SU-DHL-6 (cell line): ENCODE results near the gene AKT1S1.

Source experiments
- H2AFZ ChIP-seq: fragments of 200-600 bp; sonication (generic); 2 replicates; pipeline ENCODE4 v1.6.1; 2014; ENCODE audit warnings: low read depth, mild to moderate bottlenecking, moderate library complexity, mixed read lengths, antibody characterized with exemption, low read length; ENCODE audit not compliant: severe bottlenecking
- H3F3A ChIP-seq: fragments of 200-600 bp; shearing (Covaris generic); 2 replicates; pipeline ENCODE4 v1.6.0; 2016; ENCODE audit warnings: antibody characterized with exemption, mild to moderate bottlenecking; ENCODE audit not compliant: insufficient read depth
- H3K27ac ChIP-seq: fragments of 200-600 bp; sonication (generic); 2 replicates; pipeline ENCODE4 v1.5.1; 2016; ENCODE audit warnings: low read depth, mild to moderate bottlenecking, low read length, moderate library complexity, mixed read lengths
- H3K27me3 ChIP-seq: fragments of 200-600 bp; sonication (generic), shearing (Covaris generic); 2 replicates; pipeline ENCODE4 v1.6.0; 2014; ENCODE audit warnings: mild to moderate bottlenecking, low read length
- H3K36me3 ChIP-seq: fragments of 200-600 bp; sonication (generic); 2 replicates; pipeline ENCODE4 v1.6.1; 2014; ENCODE audit warnings: mild to moderate bottlenecking, low read length, mixed read lengths
- H3K4me2 ChIP-seq: fragments of 300-600, 200-600 bp; shearing (Covaris generic), sonication (generic); 2 replicates; pipeline ENCODE4 v1.6.0; 2014; ENCODE audit warnings: low read length, low read depth, mild to moderate bottlenecking; ENCODE audit not compliant: poor library complexity, severe bottlenecking
- H3K4me3 ChIP-seq: fragments of 200-600 bp; sonication (generic); 2 replicates; pipeline ENCODE4 v1.5.1; 2014; ENCODE audit warnings: antibody characterized with exemption, low read length, mild to moderate bottlenecking, mixed read lengths; ENCODE audit not compliant: insufficient read depth, poor library complexity, severe bottlenecking
- H3K79me2 ChIP-seq: fragments of 200-600 bp; sonication (generic); 2 replicates; pipeline ENCODE4 v1.6.1; 2014; ENCODE audit warnings: mild to moderate bottlenecking, low read length, moderate library complexity; ENCODE audit not compliant: insufficient read depth
- H3K9ac ChIP-seq: fragments of 200-600 bp; sonication (generic); 2 replicates; pipeline ENCODE4 v1.7.0; 2014; ENCODE audit warnings: mild to moderate bottlenecking, low read length
- H3K9me2 ChIP-seq: fragments of 200-600 bp; sonication (generic); replicated peaks from 2 replicates; pipeline ENCODE4 v1.6.1; 2014; ENCODE audit warnings: low read length; ENCODE audit not compliant: insufficient read depth
- H3K9me3 ChIP-seq: fragments of 200-600 bp; sonication (generic); 2 replicates; pipeline ENCODE4 v1.6.1; 2014; ENCODE audit warnings: low read length, mixed read lengths; ENCODE audit not compliant: insufficient read depth
- H4K20me1 ChIP-seq: fragments of 200-600 bp; sonication (generic); 2 replicates; pipeline ENCODE4 v1.6.1; 2014; ENCODE audit warnings: low read depth, mild to moderate bottlenecking, antibody characterized with exemption, low read length, moderate library complexity, mixed read lengths
- EZH2phosphoT487 ChIP-seq: fragments of 200-600 bp; sonication (generic), shearing (Covaris generic); conservative IDR thresholded peaks from 2 replicates; pipeline ENCODE4 v1.6.1; 2018; ENCODE audit warnings: mild to moderate bottlenecking, antibody characterized with exemption, low read length, moderate library complexity, mixed read lengths
- TF ChIP-seq, protein P1 (sequence below): fragments of 200-600 bp; sonication (generic); IDR thresholded peaks from one replicate; pipeline ENCODE4 v1.5.1; 2017; ENCODE audit warnings: antibody characterized with exemption, mild to moderate bottlenecking, low read length, moderate library complexity; ENCODE audit not compliant: insufficient read depth, poor library complexity, severe bottlenecking

AKT1S1 gene

GRCh38 chr19:49846408-49846807 lies 30.7 kb downstream of the AKT1S1 start:
- Histone ChIP-seq H3K9me3 (no peaks in the 10 kb centered on the region), H3K4me2 (no peak overlapping the region), H3K9ac (no peak overlapping the region), H3K36me3 (no peaks in the 10 kb centered on the region), H3F3A (peaks cover 12% of the 10 kb centered on the region), H4K20me1 (no peaks in the 10 kb centered on the region), H3K27me3 (no peaks in the 10 kb centered on the region), H3K4me3 (no peak overlapping the region), H3K9me2 (no peaks in the 10 kb centered on the region), H3K79me2 (no peaks in the 10 kb centered on the region), H2AFZ (no peak overlapping the region), H3K27ac (no peak overlapping the region)
- TF ChIP-seq, protein P1, sequence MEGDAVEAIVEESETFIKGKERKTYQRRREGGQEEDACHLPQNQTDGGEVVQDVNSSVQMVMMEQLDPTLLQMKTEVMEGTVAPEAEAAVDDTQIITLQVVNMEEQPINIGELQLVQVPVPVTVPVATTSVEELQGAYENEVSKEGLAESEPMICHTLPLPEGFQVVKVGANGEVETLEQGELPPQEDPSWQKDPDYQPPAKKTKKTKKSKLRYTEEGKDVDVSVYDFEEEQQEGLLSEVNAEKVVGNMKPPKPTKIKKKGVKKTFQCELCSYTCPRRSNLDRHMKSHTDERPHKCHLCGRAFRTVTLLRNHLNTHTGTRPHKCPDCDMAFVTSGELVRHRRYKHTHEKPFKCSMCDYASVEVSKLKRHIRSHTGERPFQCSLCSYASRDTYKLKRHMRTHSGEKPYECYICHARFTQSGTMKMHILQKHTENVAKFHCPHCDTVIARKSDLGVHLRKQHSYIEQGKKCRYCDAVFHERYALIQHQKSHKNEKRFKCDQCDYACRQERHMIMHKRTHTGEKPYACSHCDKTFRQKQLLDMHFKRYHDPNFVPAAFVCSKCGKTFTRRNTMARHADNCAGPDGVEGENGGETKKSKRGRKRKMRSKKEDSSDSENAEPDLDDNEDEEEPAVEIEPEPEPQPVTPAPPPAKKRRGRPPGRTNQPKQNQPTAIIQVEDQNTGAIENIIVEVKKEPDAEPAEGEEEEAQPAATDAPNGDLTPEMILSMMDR = no peak
- TF ChIP-seq EZH2phosphoT487 = no peak

DNA sequence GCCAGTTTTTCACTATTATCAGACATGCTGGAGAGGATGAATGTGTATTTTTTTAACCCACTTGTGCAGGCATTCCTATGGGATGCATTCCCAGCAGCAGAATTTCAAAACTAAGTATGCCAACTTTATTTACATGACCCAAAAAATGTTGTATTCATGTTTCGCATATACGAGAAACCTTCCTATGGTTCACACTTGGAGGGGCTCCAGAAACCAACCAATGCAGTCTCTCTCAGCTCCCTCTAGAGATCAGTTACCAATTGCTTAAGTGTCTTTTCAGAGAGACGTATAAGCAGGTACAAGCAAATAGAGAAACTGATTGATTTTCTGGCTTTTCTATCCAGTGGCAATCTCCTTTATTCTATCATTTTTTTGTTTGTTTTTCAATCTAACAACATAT lies 31.7 kb downstream of the AKT1S1 start:
- H3K27me3 ChIP-seq = no peaks in the 10 kb centered on the region
- H3F3A ChIP-seq = peaks cover 12% of the 10 kb centered on the region
- H3K4me2 ChIP-seq = no peak overlapping the region
- H3K4me3 ChIP-seq = no peak overlapping the region
- H3K9me2 ChIP-seq = no peaks in the 10 kb centered on the region
- H4K20me1 ChIP-seq = no peaks in the 10 kb centered on the region
- TF ChIP-seq, protein P1 = no peak
- TF ChIP-seq EZH2phosphoT487 = no peak
- no peak overlapping the region for H3K9ac ChIP-seq
- H3K36me3 ChIP-seq = no peaks in the 10 kb centered on the region
- H3K27ac ChIP-seq = no peak overlapping the region
- H2AFZ ChIP-seq = no peak overlapping the region
- H3K9me3 ChIP-seq = no peaks in the 10 kb centered on the region
- H3K79me2 ChIP-seq = no peaks in the 10 kb centered on the region

DNA sequence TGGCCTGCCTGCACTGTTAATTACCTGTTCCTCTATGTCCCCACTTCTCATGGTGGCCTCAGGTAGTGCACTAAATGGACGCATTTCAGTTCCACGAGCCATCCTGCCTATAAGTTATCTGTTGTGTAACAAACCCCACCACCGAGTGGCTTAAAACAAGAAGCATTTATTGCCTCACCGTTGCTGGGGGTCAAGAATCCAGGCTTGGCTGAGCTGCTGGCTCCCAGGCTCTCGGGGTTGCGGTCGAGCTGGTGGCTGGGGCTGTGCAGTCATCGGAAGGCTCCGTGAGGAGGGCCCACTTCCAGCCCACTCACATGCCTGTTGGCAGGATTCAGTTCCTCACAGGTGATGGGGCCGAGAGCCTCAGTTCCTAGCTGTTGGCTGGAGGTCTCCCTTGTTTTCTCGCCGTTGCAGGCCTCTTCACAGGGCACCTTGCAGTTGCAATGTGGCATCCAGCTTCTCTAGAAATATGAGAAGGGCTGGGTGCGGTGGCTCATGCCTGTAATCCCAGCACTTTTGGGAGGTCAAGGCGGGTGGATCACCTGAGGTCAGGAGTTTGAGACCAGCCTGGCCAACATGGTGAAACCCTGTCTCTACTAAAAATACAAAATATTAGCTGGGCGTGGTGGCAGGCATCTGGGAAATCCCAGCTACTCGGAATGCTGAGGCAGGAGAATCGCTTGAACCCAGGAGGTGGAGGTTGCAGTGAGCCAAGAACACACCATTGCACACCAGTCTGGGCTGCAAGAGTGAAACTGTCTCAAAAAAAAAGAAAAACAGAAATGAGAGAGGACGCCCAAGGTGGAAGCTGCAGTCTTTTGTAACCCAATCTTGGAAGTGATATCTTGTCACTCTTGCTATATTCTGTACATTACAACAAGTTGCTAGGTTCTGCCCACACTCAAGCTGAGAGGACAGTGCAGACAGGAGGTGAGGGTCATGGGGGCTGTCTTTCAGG lies 32.7 kb downstream of the AKT1S1 start:
- H3K79me2 ChIP-seq = no peaks in the 10 kb centered on the region
- no peak overlapping the region for H2AFZ ChIP-seq
- no peak overlapping the region for H3K4me2 ChIP-seq
- H3F3A ChIP-seq = peaks cover 9% of the 10 kb centered on the region
- TF ChIP-seq EZH2phosphoT487 = no peak
- TF ChIP-seq, protein P1 = no peak
- H4K20me1 ChIP-seq = no peaks in the 10 kb centered on the region
- H3K9me3 ChIP-seq = no peaks in the 10 kb centered on the region
- H3K36me3 ChIP-seq = no peaks in the 10 kb centered on the region
- no peak overlapping the region for H3K9ac ChIP-seq
- H3K9me2 ChIP-seq = no peaks in the 10 kb centered on the region
- no peak overlapping the region for H3K4me3 ChIP-seq
- H3K27me3 ChIP-seq = no peaks in the 10 kb centered on the region
- no peak overlapping the region for H3K27ac ChIP-seq
